ENCODE measurements around the gene LDLR.

DNA sequence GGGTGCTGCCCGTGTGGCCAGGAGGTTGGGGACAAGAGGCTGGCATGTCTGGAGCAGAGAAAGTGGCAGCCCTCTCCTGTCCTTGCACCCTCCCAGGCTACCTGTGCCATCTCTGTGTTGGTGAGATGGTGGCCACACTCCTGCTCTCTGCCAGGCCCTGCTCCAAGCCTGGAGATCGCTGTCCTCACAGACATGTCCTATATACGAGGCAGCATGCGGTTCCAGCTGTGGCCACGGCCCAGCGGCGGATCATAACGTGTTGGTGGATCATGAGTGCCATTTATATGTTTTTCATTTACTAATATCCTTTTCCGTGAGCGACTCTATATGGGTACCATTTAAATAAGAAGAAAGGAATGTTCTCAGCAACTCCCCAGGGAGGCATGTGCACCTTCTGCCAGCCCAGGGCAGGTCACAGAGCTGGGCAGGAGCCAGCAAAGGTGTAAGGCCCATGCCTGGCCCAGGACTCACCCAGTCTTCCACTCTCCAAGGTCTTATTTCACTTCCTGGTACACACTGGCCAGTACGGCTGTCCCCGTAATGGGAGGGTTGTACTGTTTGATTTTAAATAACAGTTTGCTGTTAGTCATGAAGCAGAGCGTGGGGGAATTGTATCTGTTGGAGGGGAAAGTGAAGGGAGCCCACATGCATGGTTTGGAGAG lies 47.2 kb upstream of the LDLR start:
- TF ChIP-seq, protein P1, sequence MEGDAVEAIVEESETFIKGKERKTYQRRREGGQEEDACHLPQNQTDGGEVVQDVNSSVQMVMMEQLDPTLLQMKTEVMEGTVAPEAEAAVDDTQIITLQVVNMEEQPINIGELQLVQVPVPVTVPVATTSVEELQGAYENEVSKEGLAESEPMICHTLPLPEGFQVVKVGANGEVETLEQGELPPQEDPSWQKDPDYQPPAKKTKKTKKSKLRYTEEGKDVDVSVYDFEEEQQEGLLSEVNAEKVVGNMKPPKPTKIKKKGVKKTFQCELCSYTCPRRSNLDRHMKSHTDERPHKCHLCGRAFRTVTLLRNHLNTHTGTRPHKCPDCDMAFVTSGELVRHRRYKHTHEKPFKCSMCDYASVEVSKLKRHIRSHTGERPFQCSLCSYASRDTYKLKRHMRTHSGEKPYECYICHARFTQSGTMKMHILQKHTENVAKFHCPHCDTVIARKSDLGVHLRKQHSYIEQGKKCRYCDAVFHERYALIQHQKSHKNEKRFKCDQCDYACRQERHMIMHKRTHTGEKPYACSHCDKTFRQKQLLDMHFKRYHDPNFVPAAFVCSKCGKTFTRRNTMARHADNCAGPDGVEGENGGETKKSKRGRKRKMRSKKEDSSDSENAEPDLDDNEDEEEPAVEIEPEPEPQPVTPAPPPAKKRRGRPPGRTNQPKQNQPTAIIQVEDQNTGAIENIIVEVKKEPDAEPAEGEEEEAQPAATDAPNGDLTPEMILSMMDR (IDR thresholded peaks at IDR 0.05) = no peak
- TF ChIP-seq POLR2A (IDR thresholded peaks at IDR 0.05) (no peak), POLR2AphosphoS5 (IDR thresholded peaks at IDR 0.05) (no peak), EP300 (IDR thresholded peaks at IDR 0.05; ENCODE audit: low read depth) (no peak)

All from transverse colon (tissue), 4 donors.